Mucosa of gallbladder (tissue), 1 donor: ENCODE data around the gene SDF4. TPM values are rescaled to one million over a fixed set of nuclear protein-coding genes. Genes with fewer than 3 reads are reported as not detected.

ENCODE experiments used
- DNase-seq: peaks from one replicate; pipeline ENCODE4 v3.0.0-alpha.2; 2020; ENCODE audit warnings: low spot score
- total RNA-seq: library from RNA; stranded (reverse); gene quantifications from one replicate; pipeline ENCODE4 v1.2.1, GENCODE V29; 2021
- donor health status: DM: no; HTN: no; CAD: no.

SDF4 gene
- total RNA-seq, 1 donor from 2014 or later = 190 TPM

GRCh38 chr1:1213345-1214265 is 18.2 kb downstream of the SDF4 start, which contains the start of gene TNFRSF4:
TNFRSF4 (minus strand) TSS chr1:1214153; CDS start chr1:1214127, 26 bp downstream.
- no peak for DNase-seq

- DNase-seq = peak; percentile 39
Measured at GRCh38 chr1:1212780-1213344, 18.9 kb downstream of the SDF4 start.

GRCh38 chr1:1211541-1212441 is 20.0 kb downstream of the SDF4 start:
- DNase-seq = no peak

- no peak for DNase-seq
Measured at GRCh38 chr1:1210726-1211540, 20.9 kb downstream of the SDF4 start.

- DNase-seq = no peak
Measured at GRCh38 chr1:1208713-1209433, 22.9 kb downstream of the SDF4 start.

- DNase-seq = no peak
Measured at GRCh38 chr1:1207571-1207892, 24.3 kb downstream of the SDF4 start.

- no peak for DNase-seq
Measured at GRCh38 chr1:1206966-1207531, 24.8 kb downstream of the SDF4 start.

GRCh38 chr1:1206376-1206965 is 25.3 kb downstream of the SDF4 start, which contains the start of gene TNFRSF18:
TNFRSF18 (minus strand) TSS chr1:1206592; CDS start chr1:1206571, 21 bp downstream.
- DNase-seq = no peak

GRCh38 chr1:1205769-1206375 is 25.9 kb downstream of the SDF4 start:
- no peak for DNase-seq

GRCh38 chr1:1204998-1205768 is 26.6 kb downstream of the SDF4 start:
- DNase-seq = no peak

- DNase-seq = no peak
Measured at GRCh38 chr1:1204425-1204920, 27.3 kb downstream of the SDF4 start.

GRCh38 chr1:1203561-1204424 is 28.0 kb downstream of the SDF4 start:
- no peak for DNase-seq

GRCh38 chr1:1202831-1203560 is 28.8 kb downstream of the SDF4 start:
- DNase-seq = no peak

- DNase-seq = peak; percentile 43
Measured at GRCh38 chr1:1200876-1201810, 30.7 kb downstream of the SDF4 start.
